Stimulated activated CD8-positive, alpha-beta memory T cell treated with anti-CD3 and anti-CD28 coated beads, Interleukin-4, amount 100 ng/mL, for 1 hour (primary cell): ENCODE measurements around the gene DOC2B.

Experiments
- DNase-seq, 2 donors: peaks; one replicate each; pipeline ENCODE4 v3.0.0-alpha.2; 2020; ENCODE audit warnings: low read depth in 2 of 2, low spot score in 1 of 2

Gene DOC2B

DNA sequence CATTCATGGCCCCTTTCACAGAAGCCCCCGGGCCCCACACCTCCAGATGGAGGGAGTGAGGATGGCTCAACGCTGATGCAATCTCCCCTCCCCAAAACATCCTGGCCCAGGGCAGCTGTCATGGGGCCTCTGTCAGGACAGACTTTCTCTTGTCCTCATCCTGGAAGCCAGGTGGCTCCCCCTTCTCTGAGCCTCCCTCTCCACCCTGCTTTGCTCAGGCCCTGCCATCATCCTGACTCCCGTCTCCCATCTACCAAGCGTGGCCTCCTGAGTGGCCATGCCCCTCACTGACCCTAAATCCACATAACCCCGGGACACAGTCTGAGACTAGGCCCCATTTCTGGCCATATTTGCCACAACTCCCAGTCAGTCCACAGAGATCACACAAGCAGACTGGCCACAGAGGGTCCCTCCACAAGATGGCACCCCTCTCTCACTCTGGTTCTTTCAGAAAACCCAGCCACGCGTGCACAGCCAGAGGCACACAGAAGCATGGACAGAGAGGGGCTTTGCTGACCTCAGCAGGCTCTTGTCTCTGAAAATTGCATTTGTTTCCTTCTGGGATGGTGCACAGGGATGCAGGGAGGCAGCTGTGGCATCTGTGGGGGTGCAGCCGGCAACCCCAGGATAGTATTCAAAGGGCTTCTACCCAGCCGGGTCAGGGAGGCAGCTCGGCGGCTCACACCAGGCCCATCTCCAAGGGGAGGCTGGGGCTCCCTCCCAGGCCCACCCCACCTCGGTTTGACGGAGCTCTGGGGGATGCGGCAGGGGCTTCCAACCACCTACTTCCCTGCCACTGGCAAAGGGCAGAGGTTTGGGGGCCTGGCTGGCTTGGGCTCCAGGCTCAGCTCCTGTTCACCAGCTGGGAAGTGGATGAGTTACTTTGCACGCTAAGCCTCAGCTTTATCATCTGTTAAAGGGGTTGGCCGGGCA is 16.9 kb downstream of the DOC2B start:
- no peak for DNase-seq

DNA sequence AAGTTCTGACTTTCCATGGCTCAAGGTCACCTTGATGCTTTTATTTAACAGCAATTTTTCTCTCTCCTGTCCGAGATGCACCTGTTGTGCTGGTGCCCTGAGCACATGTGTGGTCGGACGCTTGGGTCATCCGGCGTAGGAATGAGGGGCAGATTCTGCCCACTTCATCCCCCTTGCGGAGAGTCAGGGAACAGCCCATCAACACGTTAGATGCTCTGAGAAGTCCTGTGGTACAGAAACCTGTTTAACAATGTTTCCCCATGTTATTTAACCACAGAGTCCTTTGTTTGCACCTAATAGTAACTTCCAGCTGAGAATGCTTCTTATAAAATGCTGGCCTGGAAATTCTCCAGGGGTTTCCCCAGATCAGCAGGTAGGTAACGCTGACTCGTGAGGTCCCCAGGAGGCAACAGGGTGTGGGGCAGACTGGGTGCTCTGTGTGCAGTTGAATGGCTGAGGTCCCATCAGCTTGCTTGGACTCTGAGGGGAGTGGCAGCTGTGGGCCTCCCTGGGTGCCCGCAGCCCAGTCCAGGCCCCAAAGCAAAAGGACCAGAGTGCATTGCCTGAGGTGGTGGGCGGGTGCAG is 17.8 kb downstream of the DOC2B start:
- no peak for DNase-seq

DNA sequence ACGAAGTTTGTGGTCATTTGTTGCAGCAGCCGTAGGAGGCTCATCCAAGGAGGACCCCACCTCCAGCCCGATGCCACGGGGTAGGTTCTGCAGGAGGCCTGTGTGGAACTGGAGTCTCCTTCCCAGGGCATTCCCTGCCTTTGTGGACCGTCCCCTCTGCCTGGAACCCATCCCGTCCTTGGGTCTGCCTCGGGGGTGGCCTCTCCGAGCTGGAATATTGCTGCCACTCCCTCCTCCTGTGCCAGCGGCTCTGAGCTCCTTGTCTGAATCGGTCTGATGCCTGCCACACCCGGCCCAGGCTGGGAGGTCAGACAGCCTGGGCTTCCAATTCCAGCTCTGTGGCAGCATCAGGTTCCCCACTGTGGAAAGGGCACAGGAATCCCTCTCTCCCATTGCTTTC is 18.8 kb downstream of the DOC2B start:
- no peak for DNase-seq

DNA sequence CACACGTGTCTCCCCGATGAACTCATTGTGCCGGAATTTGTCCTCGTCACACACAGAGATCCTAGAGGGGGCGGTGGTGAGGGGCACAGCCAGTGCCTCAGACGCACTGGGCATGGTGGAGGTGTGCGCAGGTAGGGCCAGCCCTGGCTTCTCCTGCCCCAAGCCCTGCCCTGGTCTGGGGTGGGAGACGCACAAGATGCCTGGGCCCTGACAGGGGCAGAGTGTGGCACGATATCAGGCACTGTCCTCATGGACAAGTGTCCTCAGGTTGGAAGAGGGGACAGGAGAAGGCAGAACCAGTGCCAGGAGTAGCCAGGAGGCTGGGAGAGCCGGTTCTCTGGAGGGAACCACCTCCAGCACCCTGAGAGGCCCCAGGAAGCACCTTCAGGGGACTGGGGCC is 20.0 kb downstream of the DOC2B start:
- no peak for DNase-seq

DNA sequence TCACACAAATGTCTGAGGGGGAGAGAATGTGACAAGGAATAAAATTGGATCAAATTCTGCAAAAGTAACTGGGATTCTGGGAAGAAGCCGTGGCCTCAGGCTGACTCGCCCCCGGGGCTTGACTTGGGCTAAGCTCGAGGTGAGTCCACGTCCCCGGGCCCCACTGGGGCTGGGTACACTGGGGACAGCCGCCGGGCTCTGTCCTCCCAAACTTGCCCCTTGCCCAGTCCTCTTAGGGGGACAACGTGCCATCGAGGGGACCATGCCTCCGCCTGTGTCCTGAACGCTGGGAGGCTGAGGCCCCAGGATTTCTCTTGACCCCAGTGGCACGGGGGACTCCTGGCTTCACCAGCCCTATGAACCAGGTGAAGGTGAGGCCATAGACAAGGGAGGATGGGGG is 21.1 kb downstream of the DOC2B start:
- DNase-seq: no peak

DNA sequence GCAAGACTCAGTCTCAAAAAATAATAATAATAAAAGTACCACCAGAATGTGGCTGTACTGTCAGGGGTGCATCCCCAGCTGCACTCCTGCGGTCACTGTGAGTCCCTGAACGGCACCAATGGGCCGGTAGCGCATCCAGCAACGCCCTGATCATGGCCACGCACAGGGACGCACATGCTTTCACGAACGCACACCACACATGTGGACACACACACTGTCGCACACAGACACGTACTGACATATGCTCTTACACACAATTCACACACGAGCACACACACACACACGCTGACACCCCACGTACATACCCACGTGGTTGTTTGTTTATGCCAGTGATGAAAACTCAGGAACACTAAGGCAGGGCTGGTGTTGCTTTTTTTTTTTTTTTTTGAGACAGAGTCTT is 21.8 kb downstream of the DOC2B start:
- no peak for DNase-seq

DNA sequence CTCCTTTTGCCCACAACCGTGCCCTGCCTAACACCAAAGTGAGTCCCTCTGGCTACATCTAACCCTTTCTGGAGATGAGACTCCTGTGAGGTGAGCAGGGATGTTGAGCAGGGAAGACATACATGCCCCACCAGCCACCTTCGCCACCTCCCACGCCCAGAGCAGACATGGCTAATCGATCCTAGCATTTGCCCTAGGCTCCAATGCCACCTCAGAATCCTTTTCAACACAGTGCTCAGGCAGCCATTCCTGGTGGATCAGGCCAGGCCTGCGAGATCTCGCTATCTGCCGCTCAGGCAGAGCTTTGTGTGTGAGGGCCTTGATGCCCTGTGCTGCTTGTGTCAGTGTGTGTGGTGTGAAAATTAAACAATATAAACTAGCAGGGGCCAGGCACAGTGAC is 23.1 kb downstream of the DOC2B start:
- no peak for DNase-seq

DNA sequence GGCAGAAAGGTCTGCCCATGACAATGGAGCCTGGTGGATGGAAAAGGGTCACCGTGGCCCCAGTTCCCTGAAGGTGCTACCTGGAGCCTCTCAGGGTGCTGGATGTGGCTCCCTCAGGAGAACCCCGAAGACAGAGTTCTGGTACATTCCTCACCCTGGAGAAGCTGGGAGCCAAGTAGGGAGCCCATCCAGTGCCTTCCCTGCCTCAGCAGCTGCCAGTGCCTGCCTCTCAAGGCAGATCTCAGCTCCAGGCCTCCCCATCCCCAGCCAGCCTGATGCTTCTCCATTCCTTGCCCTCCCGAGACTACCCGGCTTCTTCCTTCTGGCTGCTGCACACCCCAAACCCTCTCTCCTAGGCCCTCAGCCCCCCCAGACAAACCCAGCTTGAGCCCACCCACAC is 23.5 kb downstream of the DOC2B start:
- no peak for DNase-seq

DNA sequence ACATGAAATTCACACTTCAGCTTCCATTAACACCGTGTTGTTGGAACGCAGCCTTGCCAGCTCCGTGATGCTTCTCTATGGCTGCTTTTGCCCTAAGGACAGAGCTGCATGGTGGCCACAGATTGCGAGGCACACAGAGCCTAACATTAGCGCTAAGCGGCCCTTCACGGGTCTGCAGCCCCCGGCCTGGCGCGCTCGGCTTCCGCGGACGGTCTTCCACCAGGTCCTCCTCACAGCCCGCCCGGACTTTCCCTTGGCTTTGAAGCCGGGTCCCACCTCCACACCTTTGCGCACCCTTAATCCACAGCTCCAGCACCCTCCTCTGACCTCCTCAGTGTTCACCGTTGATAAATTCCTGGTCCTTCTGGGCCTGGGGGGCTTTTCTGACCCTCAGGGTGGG is 24.5 kb downstream of the DOC2B start:
- DNase-seq: no peak

DNA sequence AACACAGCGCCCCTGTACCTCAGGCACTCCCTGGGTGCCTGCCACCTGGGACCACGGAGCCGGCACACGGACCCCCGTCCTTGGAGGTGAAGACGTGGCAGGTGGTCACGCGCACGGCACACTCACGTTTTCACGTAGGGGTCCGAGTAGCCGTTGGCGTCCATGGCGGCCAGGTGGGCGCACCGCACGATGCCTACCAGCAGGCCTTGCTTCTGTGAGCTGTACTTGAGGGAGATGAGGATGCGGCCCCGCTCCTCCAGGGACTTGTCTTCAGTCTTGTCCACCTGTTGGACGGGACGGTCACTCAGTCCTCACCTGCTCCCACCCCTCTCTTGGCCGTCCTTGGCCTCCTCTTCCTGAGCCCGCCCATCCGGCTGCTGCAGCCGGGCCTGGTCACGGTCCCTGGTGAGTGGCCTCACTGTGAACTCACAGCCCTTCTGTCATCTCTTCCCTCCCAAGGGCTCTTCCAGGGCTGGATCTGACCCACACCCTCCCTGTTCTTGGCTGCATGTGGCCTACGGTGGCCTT is 25.3 kb downstream of the DOC2B start:
- no peak for DNase-seq

DNA sequence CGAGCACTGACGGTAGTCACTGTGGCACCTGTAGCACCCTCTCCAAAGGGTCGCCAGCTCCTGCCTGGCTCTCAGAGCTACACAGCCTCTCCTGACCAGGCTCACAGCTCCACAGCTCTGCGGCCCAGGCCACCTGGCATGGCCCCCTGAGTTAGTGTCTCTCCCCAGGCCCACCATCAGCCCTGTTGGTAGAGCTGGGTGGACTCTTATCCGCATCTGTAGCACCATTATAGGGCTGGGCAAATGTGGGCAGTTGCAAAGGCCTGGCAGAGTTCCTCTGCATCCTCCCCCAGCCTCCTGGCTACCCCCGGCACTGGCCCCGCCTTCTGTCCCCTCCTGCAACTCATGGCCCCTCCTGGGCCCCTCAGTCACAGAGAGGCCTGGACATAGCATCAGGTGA is 25.9 kb downstream of the DOC2B start:
- no peak for DNase-seq

DNA sequence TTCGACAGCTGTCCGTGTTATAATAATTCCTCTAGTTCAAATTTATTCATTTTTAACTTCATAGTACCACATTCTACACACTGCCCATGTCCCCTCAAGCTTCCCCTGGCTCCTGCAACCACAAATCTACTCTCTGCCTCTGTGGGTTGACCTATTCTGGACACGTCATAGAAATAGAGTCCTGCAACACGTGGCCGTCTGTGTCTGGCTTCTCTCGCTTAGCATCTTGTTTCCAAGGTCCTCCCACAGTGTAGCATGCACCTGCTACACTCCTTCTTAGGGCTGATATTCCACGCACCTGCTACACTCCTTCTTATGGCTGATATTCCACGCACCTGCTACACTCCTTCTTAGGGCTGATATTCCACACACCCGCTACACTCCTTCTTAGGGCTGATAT is 27.6 kb downstream of the DOC2B start:
- DNase-seq: no peak

DNA sequence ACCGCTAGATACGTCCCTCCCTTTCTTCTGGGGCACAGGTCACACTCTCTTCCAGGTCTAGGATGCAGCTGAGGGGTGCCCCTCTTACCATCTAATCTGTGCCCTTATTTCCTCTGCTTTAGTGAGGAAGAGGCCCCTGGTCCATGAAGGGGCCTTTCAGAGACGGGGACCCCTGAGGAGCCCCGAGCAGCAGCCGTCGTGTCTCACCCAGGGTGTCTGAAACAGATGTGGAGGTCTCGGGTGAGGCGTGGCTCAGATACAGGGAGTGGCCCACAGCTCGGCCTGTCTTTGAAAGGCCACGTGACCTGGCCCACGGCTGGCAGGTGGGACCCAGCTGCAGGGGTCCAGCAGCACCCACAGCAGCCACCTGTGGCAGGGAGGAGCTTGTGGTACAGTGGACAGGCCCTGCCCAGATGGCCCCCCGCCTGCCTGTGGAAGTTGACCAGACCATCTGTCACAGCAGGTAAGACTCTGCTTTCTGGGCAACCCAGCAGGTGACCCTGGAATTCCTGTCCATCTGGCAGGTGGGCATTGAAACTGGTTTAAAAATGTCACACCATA is 28.5 kb downstream of the DOC2B start:
- no peak for DNase-seq

DNA sequence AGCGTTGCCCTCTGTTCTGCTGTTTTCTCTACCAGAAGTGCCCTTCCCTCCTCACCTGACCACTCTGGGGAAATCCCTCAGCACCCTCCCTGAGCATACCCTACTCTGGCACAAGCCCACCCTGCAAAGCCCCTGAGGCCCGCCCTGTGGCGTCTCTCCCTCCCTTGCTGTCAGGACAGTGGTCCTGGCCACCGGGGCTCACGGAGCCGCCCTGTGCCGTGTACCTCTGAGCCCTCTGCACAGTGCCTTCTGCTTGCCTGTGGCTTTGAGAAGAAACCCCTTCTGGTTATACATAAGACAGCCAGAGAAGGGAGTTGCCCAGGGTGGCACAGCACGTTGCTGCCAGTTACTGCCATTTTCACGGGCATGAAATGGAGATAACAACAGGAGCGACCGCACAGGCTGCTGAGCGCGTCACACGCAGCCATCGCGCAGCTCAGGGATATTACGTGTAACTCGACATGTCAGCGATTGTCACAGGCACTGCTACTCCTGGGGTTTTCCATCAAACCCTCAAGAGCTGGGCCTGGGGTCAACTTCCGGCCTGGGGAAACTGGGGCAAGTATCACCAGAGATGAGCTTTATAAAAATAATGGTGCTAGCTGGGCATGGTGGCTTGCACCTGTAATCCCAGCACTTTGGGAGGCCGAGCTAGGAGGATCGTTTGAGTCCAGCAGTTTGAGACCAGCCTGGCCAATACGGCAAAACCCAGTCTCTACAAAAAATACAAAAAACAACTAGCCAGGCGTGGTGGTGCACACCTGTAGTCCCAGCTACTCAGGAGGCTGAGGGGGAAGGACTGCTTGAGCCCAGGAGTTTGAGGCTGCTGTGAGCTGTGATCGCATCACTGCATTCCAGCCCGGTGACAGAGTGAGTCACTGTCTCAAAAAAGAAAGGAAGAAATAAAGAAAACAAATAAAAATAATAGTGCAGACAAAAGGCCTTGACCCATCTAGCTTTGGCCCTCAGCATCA is 29.3 kb downstream of the DOC2B start:
- DNase-seq: no peak

DNA sequence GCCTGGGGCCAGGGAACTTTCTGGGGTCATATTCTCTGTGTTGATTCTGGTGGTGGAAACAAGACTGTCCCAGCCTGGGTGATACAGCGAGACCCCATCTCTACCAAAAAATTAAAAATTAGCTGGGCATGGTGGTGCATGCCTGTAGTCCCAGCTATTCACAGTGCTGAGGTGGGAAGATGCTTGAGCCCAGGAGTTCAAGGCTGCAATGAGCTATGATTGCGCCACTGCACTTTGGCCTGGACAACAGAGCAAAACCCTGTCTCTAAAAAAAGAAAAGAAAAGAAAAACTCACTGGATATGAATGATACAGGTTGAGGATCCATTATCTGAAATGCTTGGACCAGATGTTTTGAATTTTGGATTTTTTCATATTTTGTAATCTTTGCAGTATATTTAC is 30.4 kb downstream of the DOC2B start:
- no peak for DNase-seq

DNA sequence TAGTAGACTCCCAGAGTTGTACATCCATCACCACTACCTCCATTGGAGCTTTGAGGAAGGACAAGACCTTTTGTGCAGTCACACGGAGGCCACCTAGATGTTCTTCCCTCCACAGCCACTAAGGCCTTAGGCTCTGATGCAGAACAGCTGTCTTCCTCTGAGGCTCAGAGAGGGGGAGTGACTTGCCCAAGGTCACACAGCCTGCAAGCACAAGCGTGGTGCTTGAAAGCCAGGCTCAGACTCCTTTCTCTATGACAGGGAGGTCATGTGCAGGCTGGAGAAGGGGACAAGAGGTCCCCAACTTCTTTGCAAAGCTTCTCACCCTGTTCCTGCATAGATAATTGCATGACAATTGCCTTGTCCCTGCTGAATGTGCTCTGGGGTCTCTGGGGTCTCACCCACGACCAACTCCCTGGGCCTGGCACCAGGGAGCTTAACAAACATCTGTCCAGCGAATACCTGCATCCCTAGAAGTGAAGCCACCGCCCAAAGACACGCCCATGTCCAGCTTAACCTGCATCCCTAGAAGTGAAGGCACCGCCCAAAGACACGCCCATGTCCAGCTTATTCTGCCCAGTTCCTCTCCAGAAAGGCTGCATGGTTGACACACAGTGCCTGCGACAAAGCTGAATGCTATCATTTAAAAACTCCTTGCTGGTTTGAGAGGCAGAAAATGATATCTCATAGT is 31.4 kb downstream of the DOC2B start:
- no peak for DNase-seq

DNA sequence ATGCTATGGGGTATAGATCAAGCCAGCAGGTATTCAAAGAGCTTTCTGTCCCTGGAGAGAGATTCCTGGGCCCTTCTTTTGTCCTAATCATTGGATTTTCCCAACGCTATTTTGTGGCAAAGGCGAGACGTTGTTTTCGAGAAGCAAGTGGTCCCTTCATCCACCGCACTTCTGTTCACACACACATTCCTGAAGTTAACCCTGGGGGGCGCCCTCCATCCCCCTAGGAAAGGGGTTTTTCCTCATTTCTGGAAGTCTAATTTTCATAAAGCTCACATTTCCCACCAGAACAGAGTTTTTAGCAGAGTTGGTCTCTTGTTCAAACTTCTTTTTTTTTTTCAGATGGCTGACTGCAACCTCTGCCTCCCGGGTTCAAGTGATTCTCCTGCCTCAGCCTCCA is 32.2 kb downstream of the DOC2B start:
- DNase-seq: no peak

DNA sequence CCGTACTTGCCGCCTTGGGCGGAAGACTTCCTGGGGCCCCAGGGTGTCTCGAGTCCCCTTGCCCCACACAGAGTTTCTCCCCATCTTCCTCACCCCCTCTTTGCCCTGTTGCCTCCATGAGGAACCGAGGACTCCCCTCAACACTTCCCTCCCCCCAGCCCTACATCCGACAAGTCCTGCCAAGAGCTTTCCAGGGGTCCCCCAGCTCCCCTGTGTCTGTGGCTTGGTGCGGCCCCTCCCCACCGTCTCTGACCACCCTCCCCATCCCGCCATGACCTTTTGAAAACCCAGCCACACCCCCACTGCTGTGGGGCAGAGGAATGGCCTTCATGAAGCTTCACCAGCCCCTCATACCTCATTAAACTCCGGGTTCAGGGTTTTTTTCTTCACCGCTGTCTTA is 32.7 kb downstream of the DOC2B start:
- DNase-seq: no peak

DNA sequence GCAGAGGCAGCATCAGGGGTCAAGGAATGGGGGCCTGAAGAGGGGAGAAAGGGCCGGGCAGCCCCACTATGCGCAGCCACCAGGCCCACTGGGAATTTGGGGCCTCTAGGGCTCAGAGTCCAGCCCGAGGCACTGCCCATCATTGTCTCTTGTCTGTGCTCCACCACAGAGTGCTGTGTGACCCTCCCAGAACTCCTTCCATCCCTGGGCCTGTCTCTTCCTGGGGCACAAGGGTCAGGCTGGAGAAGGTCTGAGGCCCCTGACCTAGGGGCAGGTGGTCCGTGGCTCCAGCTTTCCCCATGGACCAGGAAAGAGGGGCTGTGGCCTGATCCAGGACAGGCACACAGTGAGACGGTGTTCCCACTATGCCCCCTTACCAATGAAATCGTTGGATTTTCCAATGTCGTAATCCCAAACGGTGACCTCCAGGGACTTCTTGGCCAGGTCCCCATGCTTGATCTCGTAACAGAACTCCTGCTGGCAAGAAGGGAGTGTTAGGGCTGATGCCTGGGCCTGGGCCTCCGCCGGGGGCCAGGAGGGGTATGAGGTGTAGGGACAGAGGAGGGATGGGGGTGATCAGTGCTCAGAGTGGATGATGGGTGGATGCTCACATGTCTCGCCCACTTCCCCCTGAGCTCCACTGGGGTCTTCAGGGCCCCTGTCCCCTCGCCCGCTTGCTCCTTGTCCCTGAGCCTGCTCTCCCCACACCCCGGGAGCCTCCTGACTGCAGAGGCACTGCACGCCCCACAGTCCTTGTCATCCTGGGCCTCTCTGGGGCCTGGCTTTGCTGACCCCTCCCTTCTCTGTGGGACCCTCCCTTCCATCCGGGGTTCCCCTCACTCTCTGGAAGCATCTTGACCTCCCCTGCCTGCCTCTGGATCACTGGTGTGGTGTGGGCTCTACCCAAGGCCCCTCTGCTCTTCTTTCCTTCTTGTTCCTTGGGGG is 33.4 kb downstream of the DOC2B start:
- no peak for DNase-seq
